ENCODE results near the gene WDR35. TPM values are rescaled to one million over a fixed set of nuclear protein-coding genes. Genes with fewer than 3 reads are reported as not detected.
A peak's percentile ranks its signal among the peaks of the same experiment; 100 is the strongest.

WDR35 gene
- total RNA-seq, 1 experiment from 2014 or later = 16.7 TPM

DNA sequence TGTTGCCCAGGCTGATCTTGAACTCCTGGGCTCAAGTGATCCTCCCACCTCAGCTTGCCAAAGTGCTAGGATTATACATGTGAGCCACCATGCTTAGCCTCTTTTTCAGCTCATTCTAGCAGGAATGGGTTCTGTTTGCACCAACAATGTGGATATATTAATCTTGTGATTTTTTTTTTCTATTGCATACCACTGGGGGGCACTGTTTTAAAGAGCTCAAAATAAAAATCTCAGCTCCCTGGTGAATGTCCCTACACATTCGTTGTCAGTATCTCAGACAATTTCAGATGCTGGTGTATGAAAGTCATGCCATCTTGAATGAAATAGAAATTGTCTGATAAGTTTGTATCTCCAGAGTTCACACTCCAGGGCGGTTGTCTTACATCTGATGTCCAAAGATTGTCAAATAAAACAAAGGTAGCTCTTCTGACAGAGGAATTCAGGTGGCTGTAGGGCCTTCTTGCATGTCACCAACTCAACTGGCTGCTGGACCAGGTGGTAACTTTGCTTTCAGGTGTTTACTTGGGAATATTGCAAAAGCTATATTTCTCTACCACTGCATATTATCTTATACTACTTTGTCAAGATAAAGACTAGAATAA, 25.7 kb upstream of the WDR35 start:
- no peak overlapping the region for H3K4me2 ChIP-seq (ENCODE audit: insufficient read depth, insufficient read length, low read length)
- no peak overlapping the region for H2BK15ac ChIP-seq (ENCODE audit: low read depth, low read length)
- no peak for DNase-seq
- TF ChIP-seq, protein P1, sequence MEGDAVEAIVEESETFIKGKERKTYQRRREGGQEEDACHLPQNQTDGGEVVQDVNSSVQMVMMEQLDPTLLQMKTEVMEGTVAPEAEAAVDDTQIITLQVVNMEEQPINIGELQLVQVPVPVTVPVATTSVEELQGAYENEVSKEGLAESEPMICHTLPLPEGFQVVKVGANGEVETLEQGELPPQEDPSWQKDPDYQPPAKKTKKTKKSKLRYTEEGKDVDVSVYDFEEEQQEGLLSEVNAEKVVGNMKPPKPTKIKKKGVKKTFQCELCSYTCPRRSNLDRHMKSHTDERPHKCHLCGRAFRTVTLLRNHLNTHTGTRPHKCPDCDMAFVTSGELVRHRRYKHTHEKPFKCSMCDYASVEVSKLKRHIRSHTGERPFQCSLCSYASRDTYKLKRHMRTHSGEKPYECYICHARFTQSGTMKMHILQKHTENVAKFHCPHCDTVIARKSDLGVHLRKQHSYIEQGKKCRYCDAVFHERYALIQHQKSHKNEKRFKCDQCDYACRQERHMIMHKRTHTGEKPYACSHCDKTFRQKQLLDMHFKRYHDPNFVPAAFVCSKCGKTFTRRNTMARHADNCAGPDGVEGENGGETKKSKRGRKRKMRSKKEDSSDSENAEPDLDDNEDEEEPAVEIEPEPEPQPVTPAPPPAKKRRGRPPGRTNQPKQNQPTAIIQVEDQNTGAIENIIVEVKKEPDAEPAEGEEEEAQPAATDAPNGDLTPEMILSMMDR (conservative IDR thresholded peaks at IDR 0.05) = peak; percentile 69
- H4K20me1 ChIP-seq (ENCODE audit: control insufficient read depth, insufficient read depth, insufficient read length) = no peaks in the 10 kb centered on the region
- H3K4ac ChIP-seq (ENCODE audit: low read depth, low read length) = no peak overlapping the region
- no peaks in the 10 kb centered on the region; the same call in 1 of the 2 replicates for H3K27me3 ChIP-seq (ENCODE audit: insufficient read depth, low read length)
- H3K4me1 ChIP-seq (ENCODE audit: insufficient read depth, low read length) = peaks cover 4% of the 10 kb centered on the region; the same call in 1 of the 2 replicates
- H2AFZ ChIP-seq (ENCODE audit: low read length) = no peak overlapping the region
- H3K79me1 ChIP-seq (ENCODE audit: insufficient read depth, low read depth, low read length, poor library complexity, severe bottlenecking) = no peaks in the 10 kb centered on the region
- H3K4me3 Mint-ChIP-seq = no peak overlapping the region
- H2BK5ac ChIP-seq (ENCODE audit: insufficient read length, low read length) = no peak overlapping the region
- no peak overlapping the region for H4K5ac ChIP-seq (ENCODE audit: insufficient read length, low read depth, low read length)
- no peak overlapping the region for H3K27ac Mint-ChIP-seq
- WGBS (ENCODE audit: extremely low coverage, insufficient read length, low lambda C conversion rate) = no CpG with 5 or more reads among the region's 2 CpGs
- H3K9me3 ChIP-seq (ENCODE audit: control insufficient read depth, low read depth, low read length) = no peaks in the 10 kb centered on the region
- H3K9me3 Mint-ChIP-seq = peaks cover 15 to 19% of the 10 kb centered on the region in 2 experiments
- no peak overlapping the region for H2AK5ac ChIP-seq (ENCODE audit: insufficient read length, low read length)
- H3T11ph ChIP-seq (ENCODE audit: low read length) = no peak overlapping the region
- H4K91ac ChIP-seq (ENCODE audit: insufficient read length, low read depth, low read length) = no peak overlapping the region
- H3K9ac ChIP-seq (ENCODE audit: extremely low read depth, insufficient read length, low read length) = no peak overlapping the region
- no peak overlapping the region for H3K27ac ChIP-seq (ENCODE audit: insufficient read length, low read depth, low read length)
- H3K23me2 ChIP-seq (ENCODE audit: insufficient read length, low read depth, low read length, poor library complexity, severe bottlenecking) = peaks cover 12% of the 10 kb centered on the region
- no peak overlapping the region for H2BK120ac ChIP-seq (ENCODE audit: low read depth, low read length, poor library complexity, severe bottlenecking)
- H3K27me3 Mint-ChIP-seq (ENCODE audit: low read depth) = peaks cover 23% of the 10 kb centered on the region
- H3K79me2 ChIP-seq (ENCODE audit: insufficient read depth, low read length) = no peaks in the 10 kb centered on the region
- peaks cover 6 to 12% (median 9%) of the 10 kb centered on the region in 3 experiments; a peak in 6 of 7 replicates for H3K36me3 Mint-ChIP-seq (ENCODE audit: insufficient read depth in 1 of 3, low read depth in 3 of 3)
- H2BK20ac ChIP-seq (ENCODE audit: low read depth, low read length, poor library complexity, severe bottlenecking) = no peak overlapping the region
- H3K14ac ChIP-seq (ENCODE audit: insufficient read depth, low read length) = no peak overlapping the region
- H3K23ac ChIP-seq (ENCODE audit: insufficient read length, low read depth, low read length) = no peak overlapping the region
- no peak overlapping the region for H4K8ac ChIP-seq (replicated peaks; ENCODE audit: insufficient read length, low read depth, low read length)
- no peak overlapping the region for H2BK12ac ChIP-seq (ENCODE audit: insufficient read length, low read depth, low read length)
- no peak overlapping the region for H3K56ac ChIP-seq (ENCODE audit: insufficient read length, low read depth, low read length)
- peaks cover 15 to 22% of the 10 kb centered on the region in 2 experiments for H3K4me1 Mint-ChIP-seq
- H3K18ac ChIP-seq (ENCODE audit: insufficient read length, low read depth, low read length) = no peak overlapping the region

All from H9 (cell line).